K562 (cell line): ENCODE data around the gene PLA2G4A. TPM values are rescaled to one million over a fixed set of nuclear protein-coding genes. Genes with fewer than 3 reads are reported as not detected.

Experiments
- ATAC-seq: fragments of 200-7000 bp; cut with Tn5 transposase; 3 replicates; pipeline ENCODE4 v1.9.1; 2020; ENCODE audit warnings: moderate library complexity
- BruUV-seq: library from RNA; stranded (reverse); fragments of 400-500 nt; replicated peaks from 2 replicates; lab custom pipeline; 2021; lab: Mats Ljungman, UMichigan
- CTCF ChIA-PET: fragments of 300-600 bp; formaldehyde crosslinking; extraction: SDS; loops from one replicate; lab custom pipeline; 2021; ENCODE audit warnings: low intra/inter-chr PET ratio; lab: Yijun Ruan, JAX
- POLR2A ChIA-PET: fragments of 300-600, 350-650 bp; sonication (Branson Sonifier 250); formaldehyde crosslinking; extraction: SDS; loops from one replicate; lab custom pipeline; 2021; ENCODE audit warnings: antibody characterized with exemption, inconsistent platforms; lab: Yijun Ruan, JAX
- DNase-seq, 4 experiments: peaks; one replicate each; pipeline versions ENCODE4 v3.0.0 to v3.0.0-alpha.2; 2011 to 2018; ENCODE audit warnings: low spot score in 3 of 4, mixed read lengths in 3 of 4; ENCODE audit errors: extremely low read depth in 1 of 4
- FAIRE-seq: peaks from 2 replicates; lab custom pipeline; 2011; peaks lifted over from hg19 to GRCh38; lab: Jason Lieb, UNC
- H2AFZ ChIP-seq: 2 replicates; pipeline ENCODE4 v1.6.0; 2011; ENCODE audit warnings: low read depth, low read length, control low read depth, inconsistent platforms
- H3K27ac ChIP-seq: fragments of 200-600 bp; 3 replicates; pipeline ENCODE4 v1.8.0; 2011; ENCODE audit warnings: low read depth, mild to moderate bottlenecking, control low read depth, inconsistent platforms, low read length, moderate library complexity, mixed read lengths; ENCODE audit errors: extremely low read depth
- H3K27me3 ChIP-seq, 2 experiments: fragments of 300-600 bp in 1 of 2; 2 replicates in 1 of 2; 3 replicates in 1 of 2; pipeline versions ENCODE4 v1.6.0 to v1.8.0; 2011; ENCODE audit warnings: inconsistent platforms in 2 of 2, low read length in 2 of 2, mild to moderate bottlenecking in 1 of 2, mixed read lengths in 1 of 2, moderate library complexity in 1 of 2; ENCODE audit not compliant: control insufficient read depth in 2 of 2, insufficient read depth in 2 of 2
- H3K36me3 ChIP-seq: fragments of 300-600 bp; 3 replicates; pipeline ENCODE4 v1.8.0; 2011; ENCODE audit warnings: mild to moderate bottlenecking, low read length, inconsistent platforms; ENCODE audit not compliant: control insufficient read depth, insufficient read depth
- H3K4me1 ChIP-seq, 2 experiments: fragments of 200-600 bp in 1 of 2; replicated peaks in 1 of 2; 2 replicates in 1 of 2; 3 replicates in 1 of 2; pipeline versions ENCODE4 v1.5.1 to v1.8.0; 2011; ENCODE audit warnings: inconsistent platforms in 2 of 2, low read length in 2 of 2, mild to moderate bottlenecking in 1 of 2, mixed read lengths in 1 of 2, moderate library complexity in 1 of 2; ENCODE audit not compliant: control insufficient read depth in 2 of 2, insufficient read depth in 2 of 2
- H3K4me2 ChIP-seq: 2 replicates; pipeline ENCODE4 v1.6.1; 2011; ENCODE audit warnings: low read length, control low read depth, inconsistent platforms, mixed read lengths; ENCODE audit not compliant: insufficient read depth
- H3K4me3 ChIP-seq: fragments of 200-600 bp; sonication (generic), shearing (Covaris generic); 2 replicates; pipeline ENCODE4 v1.5.1; 2016; ENCODE audit warnings: control low read depth, inconsistent platforms
- H3K79me2 ChIP-seq: fragments of 200-600 bp; 3 replicates; pipeline ENCODE4 v1.8.0; 2011; ENCODE audit warnings: low read length, inconsistent platforms; ENCODE audit not compliant: control insufficient read depth, insufficient read depth
- H3K9ac ChIP-seq, 2 experiments: 2 replicates each; pipeline versions ENCODE4 v1.6.0 to v1.6.1; 2011; ENCODE audit warnings: low read depth in 2 of 2, low read length in 2 of 2, control low read depth in 1 of 2, inconsistent platforms in 1 of 2, mild to moderate bottlenecking in 1 of 2, mixed read lengths in 1 of 2; ENCODE audit not compliant: insufficient read depth in 1 of 2
- H3K9me1 ChIP-seq: one replicate; pipeline ENCODE4 v1.6.0; 2011; ENCODE audit warnings: inconsistent platforms, mild to moderate bottlenecking, low read length, moderate library complexity; ENCODE audit not compliant: control insufficient read depth, insufficient read depth
- H3K9me3 ChIP-seq: replicated peaks from 2 replicates; pipeline ENCODE4 v1.5.1; 2011; ENCODE audit warnings: low read depth, low read length, inconsistent platforms; ENCODE audit not compliant: control insufficient read depth, insufficient read depth
- H4K20me1 ChIP-seq: replicated peaks from 2 replicates; pipeline ENCODE4 v1.6.1; 2011; ENCODE audit warnings: low read length, inconsistent platforms, mixed read lengths; ENCODE audit not compliant: control insufficient read depth, insufficient read depth
- GATAD2B ChIP-seq: fragments of 450-650 bp; IDR thresholded peaks from 2 replicates; pipeline ENCODE4 v1.6.1; 2017; ENCODE audit warnings: mild to moderate bottlenecking, borderline replicate concordance
- MAX ChIP-seq: sonication (generic); formaldehyde crosslinking; IDR thresholded peaks from 2 replicates; pipeline ENCODE4 v1.9.0; 2022; ENCODE audit warnings: mild to moderate bottlenecking, missing genetic modification reagents
- MTA2 ChIP-seq: fragments of 450-650 bp; IDR thresholded peaks from 2 replicates; pipeline ENCODE4 v1.6.1; 2016; ENCODE audit warnings: low read depth
- MXD1 ChIP-seq: fragments of 250-450 bp; sonication (Bioruptor Pico); IDR thresholded peaks from 2 replicates; pipeline ENCODE4 v1.8.0; 2021; ENCODE audit warnings: borderline replicate concordance, mild to moderate bottlenecking, moderate library complexity; ENCODE audit not compliant: poor library complexity, severe bottlenecking
- POLR2AphosphoS5 ChIP-seq: IDR thresholded peaks from 2 replicates; pipeline ENCODE4 v1.6.1; 2011; ENCODE audit warnings: mild to moderate bottlenecking, low read depth, low read length, moderate library complexity; ENCODE audit not compliant: control insufficient read depth, insufficient read depth
- POLR2B ChIP-seq: fragments of 450-650 bp; IDR thresholded peaks from 2 replicates; pipeline ENCODE4 v1.6.1; 2018; ENCODE audit warnings: low read depth; ENCODE audit not compliant: partially characterized antibody
- PYGO2 ChIP-seq: fragments of 450-650 bp; IDR thresholded peaks from 2 replicates; pipeline ENCODE4 v1.6.1; 2016; ENCODE audit warnings: mild to moderate bottlenecking, missing genetic modification characterization, moderate library complexity, missing compliant biosample characterization
- RBM34 ChIP-seq: fragments of 200-400 bp; formaldehyde crosslinking; IDR thresholded peaks from 2 replicates; pipeline ENCODE4 v1.6.1; 2018; ENCODE audit warnings: low read length, borderline replicate concordance; ENCODE audit not compliant: insufficient read depth
- TFAM ChIP-seq: fragments of 250-450 bp; sonication (Bioruptor Pico); conservative IDR thresholded peaks from 2 replicates; pipeline ENCODE4 v1.5.0; 2021; ENCODE audit warnings: mild to moderate bottlenecking, moderate library complexity
- ZNF197 ChIP-seq: fragments of 200-800 bp; sonication (Bioruptor generic); IDR thresholded peaks from 2 replicates; pipeline ENCODE4 v1.6.1; 2016; ENCODE audit warnings: low read depth, missing genetic modification characterization, missing compliant biosample characterization
- ZNF318 ChIP-seq, 2 experiments: fragments of 450-650 bp; IDR thresholded peaks; 2 replicates each; pipeline ENCODE4 v1.6.1; 2016; ENCODE audit warnings: mild to moderate bottlenecking in 2 of 2, borderline replicate concordance in 1 of 2, low read depth in 1 of 2, moderate library complexity in 1 of 2
- WGBS: fragments of 100-300 bp; shearing (Covaris generic); methylation state at CpG from one replicate; pipeline ENCODE4 v1.1.6; 2016; ENCODE audit warnings: low coverage, mixed read lengths; ENCODE audit not compliant: insufficient coverage; ENCODE audit errors: missing lambda C conversion rate; 5-methylcytosine and 5-hydroxymethylcytosine counted together
- in situ Hi-C: fragments of 300-500 bp; cut with MboI; formaldehyde crosslinking; loops from 4 replicates; pipeline ENCODE4 v1.15.0; 2018; ENCODE audit warnings: inconsistent platforms, mixed read lengths
- intact Hi-C: fragments of 100-400 bp; cut with micrococcal nuclease; formaldehyde crosslinking; loops from 2 replicates; pipeline ENCODE4 v1.14.2; 2022
- polyA plus RNA-seq, 8 experiments: library from polyadenylated mRNA; depleted of rRNA in 4 of 8; stranded (reverse) in 5 of 8; unstranded in 3 of 8; fragments of >200 nt; fragmentation: Nextera tagmentation in 2 of 8; fragmentation: Illumina TruSeq in 1 of 8; extraction: Ambion mirVana in 2 of 8; extraction: Trizol in 1 of 8; gene quantifications; 2 replicates each; pipeline versions ENCODE4 v1.2.1 to v1.2.3, GENCODE V29; 2011 to 2014; ENCODE audit warnings: inconsistent platforms in 1 of 8, missing spikeins in 1 of 8
- total RNA-seq, 7 experiments: library from RNA; depleted of rRNA in 6 of 7; stranded (reverse); fragments of >200 nt in 6 of 7; fragmentation: Illumina TruSeq in 2 of 7; extraction: Trizol in 2 of 7; gene quantifications; 2 replicates each; pipeline versions ENCODE4 v1.2.1 to v1.2.3, GENCODE V29; 2011 to 2021; ENCODE audit warnings: low replicate concordance in 1 of 7
- TF ChIP-seq, protein P1 (sequence below): IDR thresholded peaks from 3 replicates; pipeline ENCODE4 v1.6.1; 2011; ENCODE audit warnings: borderline replicate concordance, mild to moderate bottlenecking; ENCODE audit not compliant: insufficient read length, insufficient read depth

PLA2G4A gene
- total and polyA plus RNA-seq, 9 of the 15 experiments (the other 6 are each of a cell fraction or from before 2014, with no cell fraction given), result 0.04 to 0.71 (median 0.22) TPM; not detected in 4

DNA sequence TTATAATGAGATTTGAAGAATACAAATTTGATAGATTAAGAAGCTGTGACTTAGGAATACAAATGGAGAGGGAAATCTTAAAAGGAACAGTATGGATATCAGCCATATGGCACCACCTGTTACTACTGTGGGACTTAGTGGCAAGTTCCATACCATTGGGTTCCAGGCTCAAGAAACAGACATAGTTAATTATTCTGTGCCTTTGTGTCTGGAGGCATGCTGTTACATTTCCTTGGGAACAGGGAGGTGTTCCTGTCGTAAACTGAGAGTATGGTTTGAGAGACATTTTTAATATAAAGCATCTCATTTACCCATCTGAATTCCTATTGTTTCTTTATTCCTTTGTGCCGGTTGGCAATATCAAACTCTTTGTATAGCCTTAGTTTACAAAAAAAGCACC, 15.2 kb downstream of the PLA2G4A start:
- Histone ChIP-seq H3K4me1 (no peaks in the 10 kb centered on the region), H3K9ac (no peak overlapping the region), H3K4me2 (no peak overlapping the region), H4K20me1 (no peaks in the 10 kb centered on the region), H3K27me3 (no peaks in the 10 kb centered on the region), H3K9me1 (no peaks in the 10 kb centered on the region), H3K27ac (no peak overlapping the region), H3K36me3 (no peaks in the 10 kb centered on the region), H3K9me3 (no peaks in the 10 kb centered on the region), H3K4me3 (no peak overlapping the region), H2AFZ (no peak overlapping the region), H3K79me2 (no peaks in the 10 kb centered on the region)
- BruUV-seq, result no TSS peak
- intact Hi-C loops, result no loop called here
- POLR2A ChIA-PET, result no interaction called here
- no peak for FAIRE-seq
- in situ Hi-C loops, result no loop called here
- no peak for ATAC-seq
- no peak for DNase-seq
- CTCF ChIA-PET, result no interaction called here
- WGBS, result 0% methylated on average over 2 of the region's 2 CpGs
- no peak for TF ChIP-seq GATAD2B
- TF ChIP-seq PYGO2 (tag), result no peak
- no peak for TF ChIP-seq POLR2B
- no peak for TF ChIP-seq MTA2
- TF ChIP-seq POLR2AphosphoS5, result no peak
- no peak for TF ChIP-seq TFAM (CRISPR knock-in tag)
- no peak for TF ChIP-seq MXD1 (CRISPR knock-in tag)
- TF ChIP-seq, protein P1, sequence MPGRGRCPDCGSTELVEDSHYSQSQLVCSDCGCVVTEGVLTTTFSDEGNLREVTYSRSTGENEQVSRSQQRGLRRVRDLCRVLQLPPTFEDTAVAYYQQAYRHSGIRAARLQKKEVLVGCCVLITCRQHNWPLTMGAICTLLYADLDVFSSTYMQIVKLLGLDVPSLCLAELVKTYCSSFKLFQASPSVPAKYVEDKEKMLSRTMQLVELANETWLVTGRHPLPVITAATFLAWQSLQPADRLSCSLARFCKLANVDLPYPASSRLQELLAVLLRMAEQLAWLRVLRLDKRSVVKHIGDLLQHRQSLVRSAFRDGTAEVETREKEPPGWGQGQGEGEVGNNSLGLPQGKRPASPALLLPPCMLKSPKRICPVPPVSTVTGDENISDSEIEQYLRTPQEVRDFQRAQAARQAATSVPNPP, result no peak
- TF ChIP-seq ZNF197 (CRISPR knock-in tag), result no peak
- no peak for TF ChIP-seq MAX (CRISPR knock-in tag)
- TF ChIP-seq ZNF318 (IDR thresholded peaks at IDR 0.05; ENCODE audit: borderline replicate concordance in 1 of 2, low read depth in 1 of 2), result no peak
- TF ChIP-seq RBM34, result no peak
